Sciatic nerve (tissue), 2 donors: ENCODE data around the gene DCAF7. TPM values are rescaled to one million over a fixed set of nuclear protein-coding genes. Genes with fewer than 3 reads are reported as not detected.

ENCODE experiments used
- ATAC-seq: fragments of 200-7000 bp; cut with Tn5 transposase; one replicate; pipeline ENCODE4 v1.9.1; 2020; ENCODE audit warnings: mild to moderate bottlenecking, moderate library complexity
- DNase-seq: peaks from one replicate; pipeline ENCODE4 v3.0.0-alpha.2; 2020; ENCODE audit warnings: low spot score
- intact Hi-C: fragments of 100-400 bp; cut with DNase I; formaldehyde crosslinking; loops from one replicate; pipeline ENCODE4 v1.14.2; 2022
- total RNA-seq: library from RNA; stranded (reverse); fragmentation: NEBNext Ultra II Directional; extraction: Animal tissue kit (Norgen Biotek cat#: 25700); gene quantifications from one replicate; pipeline ENCODE4 v1.2.1, GENCODE V29; 2021
- donor health status: DM: no; HTN: no; CAD: no.
- donor health status: DM: no; HTN: no; CAD: no.

DCAF7 gene
- total RNA-seq, 1 donor from 2014 or later = 60.6 TPM

GRCh38 chr17:63571632-63572310 lies 21.5 kb downstream of the DCAF7 start:
- ATAC-seq (no peak), DNase-seq (no peak)
- intact Hi-C loops = no loop called here

DNA sequence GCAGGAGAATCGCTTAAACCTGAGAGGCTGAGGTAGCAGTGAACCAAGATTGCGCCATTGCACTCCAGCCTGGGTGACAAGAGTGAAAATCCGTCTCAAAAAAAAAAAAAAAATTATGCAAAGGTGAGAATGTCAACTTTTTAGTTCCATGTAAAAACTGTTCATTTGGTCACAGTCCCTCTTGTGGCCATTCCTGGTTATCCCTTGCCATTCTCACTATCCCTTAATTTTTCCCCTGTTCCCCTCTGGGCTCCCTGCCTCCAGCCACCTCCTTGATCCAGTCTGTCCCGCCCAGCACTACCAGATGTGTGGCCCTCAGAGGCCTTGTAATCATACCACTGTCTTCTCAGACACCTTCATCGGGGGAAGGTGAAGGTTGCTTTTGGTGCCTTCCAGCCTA lies 23.4 kb downstream of the DCAF7 start:
- intact Hi-C loops = no loop called here
- DNase-seq = no peak
- no peak for ATAC-seq

DNA sequence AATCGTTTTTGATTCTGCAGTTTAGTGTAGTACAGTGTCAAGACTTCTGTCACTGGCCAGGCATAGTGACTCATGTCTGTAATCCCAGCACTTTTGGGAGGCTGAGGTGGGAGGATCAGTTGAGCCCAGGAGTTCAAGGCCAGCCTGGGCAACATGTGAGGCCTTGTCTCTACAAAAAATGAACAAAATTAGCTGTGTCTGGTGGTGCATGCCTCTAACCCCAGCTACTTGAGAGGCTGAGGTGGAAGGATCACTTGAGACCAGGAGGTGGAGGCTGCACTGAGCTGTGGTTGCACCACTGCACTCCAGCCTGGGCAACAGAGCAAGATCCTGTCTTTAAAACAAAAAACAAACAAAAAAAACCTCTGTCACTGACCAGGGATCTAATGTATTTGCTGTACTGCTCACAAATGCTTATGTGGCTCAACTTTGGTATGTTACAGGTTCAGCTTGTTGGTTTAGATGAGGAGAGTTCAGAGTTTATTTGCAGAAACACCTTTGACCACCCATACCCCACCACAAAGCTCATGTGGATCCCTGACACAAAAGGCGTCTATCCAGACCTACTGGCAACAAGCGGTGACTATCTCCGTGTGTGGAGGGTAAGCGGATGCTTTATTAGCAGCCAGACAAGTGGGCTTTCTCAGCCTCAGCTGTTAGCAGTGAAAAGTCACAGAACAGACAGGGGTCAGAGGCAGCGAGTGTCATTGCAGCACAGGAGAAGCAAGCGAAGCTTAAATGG lies 27.9 kb downstream of the DCAF7 start:
- intact Hi-C loops = no loop called here
- no peak for DNase-seq
- no peak for ATAC-seq

- intact Hi-C loops = no loop called here
- ATAC-seq = no peak
Measured at GRCh38 chr17:63578769-63579111, 28.5 kb downstream of the DCAF7 start.

DNA sequence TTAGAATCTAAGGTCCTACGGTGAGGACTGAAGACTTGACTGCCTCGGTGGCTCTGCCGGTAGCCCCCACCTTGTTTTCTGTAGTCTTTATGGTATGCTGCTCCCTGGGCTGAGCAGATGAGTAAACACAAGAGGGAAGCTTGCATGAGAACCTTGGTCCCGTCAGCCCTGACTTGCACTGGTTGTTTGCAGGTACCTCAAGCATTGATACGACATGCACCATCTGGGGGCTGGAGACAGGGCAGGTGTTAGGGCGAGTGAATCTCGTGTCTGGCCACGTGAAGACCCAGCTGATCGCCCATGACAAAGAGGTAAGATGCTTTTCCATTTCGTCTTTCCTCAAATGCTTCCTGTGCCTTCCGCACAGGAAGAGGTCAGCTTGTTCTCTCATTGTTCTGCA lies 29.4 kb downstream of the DCAF7 start:
- no peak for DNase-seq

More at GRCh38 chr17:63578769-63579111, 28.5 kb downstream of the DCAF7 start:
- no peak for DNase-seq

GRCh38 chr17:63587770-63588169 lies 37.5 kb downstream of the DCAF7 start:
- ATAC-seq (no peak), DNase-seq (no peak)
- intact Hi-C loops = no loop called here

More for the DNA sequence above, 29.4 kb downstream of the DCAF7 start:
- intact Hi-C loops = no loop called here
- ATAC-seq = no peak

- no peak for DNase-seq
- intact Hi-C loops = no loop called here
- no peak for ATAC-seq
Measured at GRCh38 chr17:63588797-63589196, 38.5 kb downstream of the DCAF7 start.

DNA sequence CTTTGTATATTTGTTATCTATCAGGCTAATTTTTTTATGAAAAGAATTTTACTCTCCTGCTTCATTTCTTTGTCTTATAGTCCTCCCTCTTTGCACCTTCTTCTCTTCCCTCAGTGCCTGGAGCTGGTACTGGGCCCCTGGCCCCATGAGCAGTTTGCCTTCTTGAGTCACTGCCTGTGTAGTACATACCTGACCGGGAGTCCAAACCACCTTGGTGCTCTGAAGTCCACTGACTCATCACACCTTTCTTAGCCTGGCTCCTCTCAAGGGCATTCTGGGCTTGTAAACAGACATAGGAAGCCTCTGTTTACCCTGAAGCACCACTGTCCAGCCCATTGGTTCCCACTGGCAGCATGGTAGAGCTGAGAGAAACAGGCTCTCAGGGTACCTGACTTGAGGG lies 39.4 kb downstream of the DCAF7 start:
- intact Hi-C loops = no loop called here
- DNase-seq (no peak), ATAC-seq (no peak)

GRCh38 chr17:63592797-63593196 lies 42.5 kb downstream of the DCAF7 start:
- ATAC-seq (no peak), DNase-seq (no peak)
- intact Hi-C loops = no loop called here

GRCh38 chr17:63595132-63595531 lies 44.9 kb downstream of the DCAF7 start:
- no peak for DNase-seq
- ATAC-seq = no peak
- intact Hi-C loops = no loop called here

DNA sequence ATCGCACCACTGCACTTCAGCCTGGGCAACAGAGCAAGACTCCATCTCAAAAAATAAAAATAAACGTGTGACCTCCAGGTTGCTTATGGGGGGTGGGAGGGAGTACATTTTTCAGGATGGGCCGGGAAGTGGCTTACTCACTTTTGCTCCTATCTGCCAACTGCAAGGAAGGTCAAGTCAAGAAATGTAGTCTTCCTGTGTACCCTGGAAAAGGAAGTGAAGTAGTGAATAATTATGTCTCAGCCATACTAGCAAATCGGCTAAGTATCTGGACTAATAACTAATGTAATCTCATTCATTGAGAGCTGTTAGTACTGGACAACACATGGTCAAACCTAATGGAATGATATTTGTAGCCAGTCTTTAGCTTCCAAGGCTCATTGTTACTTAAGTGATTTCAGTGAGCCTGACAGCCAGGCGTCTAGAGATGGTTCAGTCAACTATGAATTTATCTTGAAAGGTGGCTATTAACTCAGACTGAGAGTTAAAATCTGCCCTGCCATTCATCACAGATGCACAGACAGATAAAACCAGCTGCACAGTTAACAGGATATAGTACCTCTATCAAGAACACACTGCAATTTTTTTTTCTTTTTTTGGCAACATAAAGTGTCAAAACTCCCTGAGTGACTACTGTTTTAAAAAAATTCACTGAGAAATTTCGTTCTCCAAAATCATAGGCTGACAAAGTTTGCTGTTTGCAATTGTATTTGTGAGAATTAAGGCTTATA lies 46.7 kb downstream of the DCAF7 start:
- DNase-seq (no peak), ATAC-seq (no peak)
- intact Hi-C loops = no loop called here

DNA sequence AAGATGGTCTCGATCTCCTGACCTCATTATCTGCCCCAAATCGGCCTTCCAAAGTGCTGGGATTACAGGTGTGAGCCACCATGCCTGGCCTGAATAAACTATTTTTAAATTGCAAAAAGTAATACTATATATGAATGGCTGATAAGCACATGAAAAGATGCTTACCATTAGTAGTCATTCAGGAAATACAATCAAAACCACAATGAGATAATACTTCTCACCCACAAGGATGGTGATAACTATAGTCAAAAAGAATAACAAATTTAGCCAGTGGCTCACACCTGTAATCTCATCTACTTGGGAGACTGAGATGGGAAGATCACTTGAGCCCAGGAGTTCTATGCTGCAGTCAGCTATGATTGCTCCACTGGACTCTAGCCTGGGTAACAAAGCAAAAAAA lies 48.0 kb downstream of the DCAF7 start:
- ATAC-seq = no peak
- DNase-seq = no peak
- intact Hi-C loops = no loop called here

- peak; percentile 85 for DNase-seq
- intact Hi-C loops = no loop called here
- peak; percentile 95 for ATAC-seq
Measured at GRCh38 chr17:63600569-63601438, 50.5 kb downstream of the DCAF7 start, which contains the start of gene TACO1. Gene TACO1, plus strand, starts transcription at chr17:63600895. Its CDS starts 189 bp downstream, at chr17:63601084.

DNA sequence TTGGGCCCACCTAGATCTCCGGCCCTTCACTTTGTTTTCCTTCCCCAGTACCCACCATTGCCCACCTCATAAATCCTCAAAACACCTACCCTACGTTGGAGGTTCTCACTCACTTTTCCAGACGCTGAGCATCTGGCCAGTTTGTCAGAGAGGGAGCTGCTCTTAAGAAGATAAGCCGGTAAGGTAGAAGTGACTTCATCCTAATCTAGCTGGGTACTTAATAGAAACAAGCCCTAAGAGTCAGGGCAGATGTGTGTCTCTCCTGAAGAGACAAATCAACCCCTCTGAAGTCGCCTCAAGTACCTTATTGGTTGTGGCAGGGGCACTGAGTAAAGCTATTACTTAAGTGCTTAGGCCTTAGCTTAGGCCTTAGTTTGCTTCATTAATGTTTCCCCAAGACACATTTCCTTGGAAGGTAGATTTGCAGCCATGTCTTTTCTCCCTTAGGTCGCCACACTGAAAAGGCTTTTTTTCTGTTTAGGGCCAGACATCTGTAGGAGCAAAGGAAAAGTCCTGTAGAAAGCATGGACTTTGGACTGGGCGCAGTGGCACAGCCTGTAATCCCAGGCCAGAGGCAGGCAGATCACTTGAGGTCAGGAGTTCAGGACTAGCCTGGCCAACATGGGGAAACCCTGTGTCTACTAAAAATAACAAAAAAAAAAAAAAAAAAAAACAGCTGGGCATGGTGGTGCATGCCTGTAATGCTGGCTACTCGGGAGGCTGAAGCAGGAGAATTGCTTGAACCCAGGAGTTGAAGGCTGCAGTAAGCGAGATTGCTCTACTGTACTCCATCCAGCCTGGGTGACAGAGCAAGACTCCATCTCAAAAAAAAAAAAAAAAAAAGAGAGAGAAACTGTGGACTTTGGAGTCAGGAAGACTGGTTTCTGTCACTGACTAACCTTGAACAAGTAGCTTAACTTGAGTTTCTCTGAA lies 51.4 kb downstream of the DCAF7 start:
- intact Hi-C loops = no loop called here
- ATAC-seq (no peak), DNase-seq (no peak)

GRCh38 chr17:63609816-63610573 lies 59.7 kb downstream of the DCAF7 start:
- ATAC-seq (no peak), DNase-seq (no peak)
- intact Hi-C loops = loop anchor here (5.0 kb wide), 1 partner anchor 178 kb away; no protein-coding TSS in a partner anchor

DNA sequence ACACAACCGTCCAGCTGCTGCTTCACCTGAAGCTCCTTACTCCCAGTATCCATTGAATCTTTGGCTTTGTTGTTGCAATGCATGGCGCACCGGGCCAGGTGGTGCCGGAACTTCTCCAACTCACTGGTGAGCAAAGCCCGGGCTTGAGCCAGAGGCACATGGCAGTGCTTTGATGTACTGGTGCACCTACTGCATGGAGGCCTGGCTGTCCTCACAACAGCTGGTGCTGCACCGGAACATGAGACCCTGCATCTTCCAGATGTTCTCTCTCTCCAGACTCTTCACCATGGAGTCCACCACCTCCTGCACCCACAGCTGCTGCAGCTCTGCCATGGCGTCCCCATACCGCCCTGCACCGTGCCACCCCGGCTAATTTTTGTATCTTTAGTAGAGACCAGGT lies 60.6 kb downstream of the DCAF7 start:
- ATAC-seq (no peak), DNase-seq (no peak)
- intact Hi-C loops = loop anchor here (5.0 kb wide), 1 partner anchor 179 kb away; no protein-coding TSS in a partner anchor

- intact Hi-C loops = loop anchor here (5.0 kb wide), 1 partner anchor 179 kb away; no protein-coding TSS in a partner anchor
- ATAC-seq = no peak
- no peak for DNase-seq
Measured at GRCh38 chr17:63611354-63611753, 61.1 kb downstream of the DCAF7 start.
